ENCODE measurements around the gene HAGH.
A peak's percentile ranks its signal among the peaks of the same experiment; 100 is the strongest.

The HAGH gene

DNA sequence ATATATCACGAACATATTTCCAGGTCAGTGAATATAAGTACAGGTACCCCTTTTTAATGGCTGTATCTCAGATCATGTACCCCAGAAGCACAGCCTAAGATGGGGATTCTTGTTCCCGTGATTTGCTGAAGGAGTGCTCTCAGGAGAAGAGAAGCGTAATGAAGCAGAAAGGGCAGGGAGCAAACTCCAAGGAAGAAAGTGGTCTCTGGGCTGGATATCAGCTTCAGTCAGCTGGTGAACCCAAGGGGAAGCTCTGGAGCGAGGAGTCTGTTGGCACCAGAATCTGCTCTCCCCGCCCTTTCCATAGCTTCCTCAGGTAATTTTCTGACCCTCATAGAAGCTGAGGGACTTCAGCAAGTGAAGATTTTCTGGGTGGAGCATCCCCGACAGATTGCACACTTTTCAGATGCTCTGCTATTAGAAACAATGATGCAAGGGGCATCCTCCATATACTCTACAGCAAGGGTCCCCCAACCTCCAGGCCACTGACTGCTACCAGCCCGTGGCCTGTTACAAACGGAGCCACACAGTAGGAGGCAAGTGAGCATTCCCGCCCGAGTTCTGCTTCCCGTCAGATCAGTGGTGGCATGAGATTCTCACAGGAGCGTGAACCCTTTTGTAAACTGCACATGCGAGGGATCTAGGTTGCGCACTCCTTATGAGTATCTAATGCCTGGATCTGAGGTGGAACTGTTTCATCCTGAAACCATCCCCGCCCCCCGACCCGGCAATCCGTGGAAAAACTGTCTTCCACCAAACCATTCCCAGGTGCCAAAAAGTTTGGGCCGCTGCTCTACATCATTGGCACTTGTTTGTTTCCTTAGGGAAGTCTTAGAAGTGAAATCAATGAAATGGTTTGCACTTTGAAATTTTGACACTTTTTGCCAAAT lies 4.8 kb upstream of the HAGH start:
- DNase-seq = no peak

DNA sequence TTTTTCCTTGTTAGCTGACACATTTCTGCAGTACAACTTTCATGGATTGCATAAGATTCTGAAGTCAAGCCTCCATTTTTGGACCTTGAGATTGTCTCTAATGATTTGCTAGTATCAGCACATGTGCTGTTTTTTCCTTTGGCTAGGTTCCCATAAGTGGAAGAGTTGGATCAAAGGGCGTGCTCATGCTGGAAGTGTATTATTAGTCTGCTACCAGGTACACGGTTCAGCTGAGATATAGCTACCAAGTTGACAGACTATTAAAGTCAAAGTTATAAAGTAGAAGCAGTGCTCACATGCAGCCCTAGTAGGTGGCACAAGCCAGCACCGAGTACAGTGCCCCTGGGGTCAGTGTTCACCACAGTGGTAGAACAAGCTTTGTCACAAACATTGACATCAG lies 3.6 kb upstream of the HAGH start:
- DNase-seq = no peak

DNA sequence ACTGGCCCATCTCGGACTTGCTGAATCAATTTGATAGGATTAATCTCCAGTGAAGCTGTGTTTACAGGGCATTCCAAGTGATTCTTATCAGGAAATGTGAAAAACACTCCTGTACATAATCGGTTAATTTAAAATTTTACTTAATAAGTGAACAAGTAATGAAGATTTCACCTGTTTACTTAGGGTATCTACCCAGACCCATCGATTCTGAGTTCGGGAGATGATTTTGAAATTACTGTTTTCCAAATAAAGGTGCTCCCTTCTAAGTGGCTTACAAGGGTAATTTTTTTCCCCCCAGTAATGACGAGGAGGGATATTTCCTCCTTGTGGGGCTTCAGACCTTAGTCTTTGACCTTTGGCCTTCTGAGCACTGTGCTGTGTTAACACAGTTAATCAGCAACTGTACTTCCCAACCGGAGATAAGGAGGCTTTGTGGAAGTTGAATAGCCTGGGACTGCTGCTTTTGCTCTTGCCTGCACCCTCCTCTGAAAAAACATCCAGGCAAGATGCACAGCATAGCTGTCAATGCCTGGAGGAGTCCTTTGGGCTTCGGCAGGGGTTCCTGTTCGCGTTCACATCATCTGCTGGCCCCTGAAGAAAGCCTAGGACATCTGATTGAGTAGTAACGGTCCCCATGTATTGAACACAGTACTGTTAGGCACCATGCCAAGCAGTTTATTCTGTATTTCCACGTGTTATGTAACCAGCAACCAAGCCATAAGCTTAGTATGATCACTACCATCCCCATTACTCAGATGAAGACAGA lies 2.2 kb upstream of the HAGH start:
- DNase-seq = no peak

DNA sequence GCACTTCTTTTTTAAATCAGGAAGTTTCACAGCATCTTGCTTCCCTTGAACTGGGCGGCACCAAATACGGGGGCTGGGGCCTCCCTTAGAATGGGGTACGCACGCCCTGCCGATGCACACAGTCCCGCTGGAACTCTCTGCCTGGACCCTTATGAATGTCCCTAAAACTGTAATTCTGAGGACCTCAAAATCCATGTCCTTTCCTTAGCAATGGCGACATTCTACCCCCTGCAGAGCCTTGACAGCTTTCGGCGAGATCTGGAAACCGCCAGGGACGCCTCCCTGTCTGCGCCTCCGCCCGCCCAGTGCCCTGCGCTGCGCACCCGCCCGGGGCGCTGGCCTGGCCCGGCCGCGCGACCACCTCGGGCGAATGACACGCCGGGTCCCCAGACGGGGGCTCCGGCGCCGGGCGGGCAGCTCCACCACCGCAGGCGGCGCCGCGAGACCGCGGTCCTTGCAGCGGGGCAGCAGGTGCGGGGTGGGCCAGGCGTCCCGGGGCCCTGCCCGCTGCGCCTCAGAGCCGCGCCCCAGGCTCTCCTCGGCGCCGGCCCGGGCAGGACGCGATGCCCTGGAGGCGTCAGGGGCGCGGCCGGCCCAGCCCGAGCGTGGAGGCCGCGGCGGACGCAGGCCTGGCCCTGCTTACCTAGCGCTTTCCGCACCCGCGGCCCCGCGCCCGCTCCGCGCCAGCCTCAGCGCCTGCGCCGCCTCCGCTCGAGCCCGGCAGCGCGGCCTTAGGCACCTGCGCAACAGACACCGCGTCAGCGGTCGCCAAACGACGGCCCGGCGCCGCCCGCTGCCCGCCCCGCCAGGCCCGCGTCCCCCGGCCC lies 548 bp downstream of the HAGH start:
- DNase-seq = peak; percentile 75

DNA sequence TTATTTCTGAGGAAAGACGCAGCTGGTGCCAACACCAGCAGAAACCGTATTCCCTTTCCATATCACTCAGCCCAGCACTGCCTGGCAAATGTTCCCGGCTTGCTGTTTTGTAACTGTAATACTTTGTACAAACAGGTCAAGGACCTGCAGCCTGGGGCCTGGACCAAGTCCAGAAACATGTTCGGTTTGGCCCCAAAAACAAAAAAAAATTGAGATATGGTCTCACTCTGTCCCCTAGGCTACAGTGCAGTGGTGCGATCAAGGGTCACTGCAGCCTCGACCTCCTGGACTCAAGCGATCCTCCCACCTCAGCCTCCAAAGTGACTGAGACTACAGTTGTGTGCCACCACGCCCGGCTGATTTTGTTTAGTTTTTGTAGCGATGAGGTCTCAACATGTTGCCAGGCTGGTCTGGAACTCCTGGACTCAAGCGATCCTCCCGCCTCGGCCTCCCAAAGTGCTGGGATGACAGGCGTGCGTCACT lies 1.2 kb downstream of the HAGH start:
- no peak for DNase-seq

DNA sequence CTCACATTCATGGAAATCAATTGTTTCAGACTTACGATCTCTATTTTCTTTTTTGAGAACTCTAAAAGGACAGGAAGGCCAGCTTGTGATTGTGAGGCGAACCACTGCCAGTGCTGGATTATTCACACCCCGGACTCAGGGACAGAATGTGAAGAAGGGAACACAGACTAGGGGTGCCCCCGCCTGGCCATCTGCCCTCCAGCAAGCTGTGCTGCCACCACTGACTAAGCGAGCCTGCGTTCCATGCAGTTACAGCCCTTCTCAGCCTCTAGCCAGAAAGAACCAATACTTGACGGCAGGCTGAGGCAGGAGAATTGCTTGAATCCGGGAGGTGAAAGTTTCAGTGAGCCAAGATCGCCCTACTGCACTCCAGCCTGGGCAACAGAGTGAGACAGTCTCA lies 2.8 kb downstream of the HAGH start:
- no peak for DNase-seq

DNA sequence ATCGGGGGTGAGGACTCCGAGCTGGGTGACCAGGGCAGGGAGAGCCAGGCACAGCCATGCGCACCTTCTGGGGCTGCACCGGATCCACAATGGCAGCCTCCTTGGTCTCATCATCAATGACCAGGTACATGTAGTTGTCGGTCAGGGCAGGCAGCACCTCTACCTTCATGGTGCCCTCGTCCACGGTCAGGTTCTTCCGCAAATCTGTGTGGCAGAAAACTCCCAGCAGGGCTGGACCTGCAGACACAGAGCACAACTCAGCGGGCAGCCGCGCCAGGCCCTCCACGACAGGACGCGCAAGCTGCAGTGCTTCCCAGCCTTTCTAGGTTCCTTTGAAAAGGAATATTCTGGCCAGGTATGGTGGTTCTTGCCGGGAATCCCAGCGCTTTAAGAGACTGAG lies 3.8 kb downstream of the HAGH start:
- no peak for DNase-seq

DNA sequence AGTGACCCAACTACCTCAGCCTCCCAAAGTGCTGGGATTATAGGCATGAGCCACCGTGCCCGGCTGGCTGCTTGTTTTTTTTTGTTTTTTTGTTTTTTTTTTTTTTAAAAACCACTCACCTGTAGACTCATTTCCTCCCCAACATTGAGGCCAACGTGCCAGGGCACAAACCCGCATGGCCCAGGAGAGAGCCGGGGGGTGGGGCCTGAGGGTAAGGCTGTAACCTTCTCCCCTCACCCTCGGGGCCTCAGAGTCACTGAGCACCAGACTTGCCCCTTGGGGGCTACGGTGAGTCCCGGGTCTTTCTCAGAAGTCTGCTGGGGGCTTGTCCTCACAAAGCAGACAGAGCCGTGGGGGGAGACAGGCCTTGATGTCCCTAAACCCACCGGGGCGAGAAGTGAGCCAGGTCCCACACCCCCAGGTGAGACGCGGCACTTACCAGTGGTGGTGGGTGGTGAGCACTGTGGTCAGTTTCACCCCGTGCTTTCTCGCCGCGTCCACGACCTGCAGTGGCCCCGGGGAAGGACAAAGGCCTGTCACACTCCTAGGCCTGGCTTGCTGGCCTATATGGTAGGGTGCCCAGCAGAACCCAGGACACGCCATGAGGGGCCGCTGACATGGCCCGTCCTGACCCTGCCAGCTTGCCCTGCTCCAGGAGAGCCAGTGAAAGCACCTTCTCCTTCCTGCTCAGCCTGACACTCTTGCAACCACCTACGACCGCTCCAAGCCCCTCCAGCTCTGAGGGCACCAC lies 4.6 kb downstream of the HAGH start:
- no peak for DNase-seq

DNA sequence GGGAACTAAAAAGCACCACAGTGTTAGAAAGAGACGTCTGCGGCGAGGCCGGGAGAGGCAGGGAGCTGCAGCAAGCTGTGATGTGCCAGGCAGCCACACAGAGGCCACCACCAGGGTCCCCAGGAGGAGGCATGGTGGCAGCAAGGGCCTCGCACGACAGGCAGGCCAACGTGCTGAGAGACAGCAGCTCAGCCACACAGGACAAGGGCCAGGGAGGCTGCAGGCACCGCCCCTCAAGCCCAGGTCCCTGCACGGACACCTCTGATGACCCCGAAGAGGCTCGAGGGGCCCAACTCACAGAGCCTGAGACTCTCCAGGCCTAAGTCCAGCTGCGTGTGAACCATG lies 5.7 kb downstream of the HAGH start:
- no peak for DNase-seq

DNA sequence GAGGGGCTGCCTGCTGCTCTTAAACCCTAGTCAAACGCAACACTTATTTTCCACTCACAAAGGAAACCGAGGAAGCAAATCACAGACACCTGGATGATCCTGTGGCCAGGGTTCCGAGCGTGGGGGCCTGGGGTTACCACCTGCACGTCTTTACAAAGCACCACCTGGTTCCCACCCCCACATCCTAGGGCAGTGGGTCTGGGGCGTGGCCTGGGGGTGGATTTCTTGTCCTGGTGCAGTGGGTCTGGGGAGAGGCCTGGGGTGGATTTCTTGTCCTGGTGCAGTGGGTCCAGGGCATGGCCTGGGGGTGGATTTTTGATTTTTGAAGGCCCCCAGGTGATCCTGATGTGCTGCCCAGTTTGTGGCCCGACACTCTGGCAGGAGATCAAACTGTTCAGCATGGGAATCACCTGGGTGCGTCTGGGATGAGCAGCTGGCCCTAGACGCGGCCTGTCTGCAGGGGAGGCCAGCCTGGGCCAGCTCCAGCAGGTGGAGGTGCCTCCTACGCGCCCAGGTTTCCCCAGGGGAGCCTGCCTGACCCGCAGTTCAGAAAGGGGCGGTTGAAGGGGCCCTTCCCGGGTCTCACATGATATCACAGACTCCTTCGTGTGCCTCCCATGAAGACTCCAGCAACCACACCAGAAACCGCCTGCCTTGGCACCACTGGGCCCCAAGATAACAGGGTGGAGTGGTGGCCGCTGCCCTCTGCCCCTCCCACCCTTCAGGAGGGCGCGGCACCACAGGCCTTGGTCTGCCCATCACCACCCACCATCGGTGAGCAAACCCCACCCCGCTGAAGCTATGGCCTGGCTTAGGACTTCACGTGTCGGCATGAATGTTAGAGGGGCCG lies 6.3 kb downstream of the HAGH start:
- DNase-seq = no peak

DNA sequence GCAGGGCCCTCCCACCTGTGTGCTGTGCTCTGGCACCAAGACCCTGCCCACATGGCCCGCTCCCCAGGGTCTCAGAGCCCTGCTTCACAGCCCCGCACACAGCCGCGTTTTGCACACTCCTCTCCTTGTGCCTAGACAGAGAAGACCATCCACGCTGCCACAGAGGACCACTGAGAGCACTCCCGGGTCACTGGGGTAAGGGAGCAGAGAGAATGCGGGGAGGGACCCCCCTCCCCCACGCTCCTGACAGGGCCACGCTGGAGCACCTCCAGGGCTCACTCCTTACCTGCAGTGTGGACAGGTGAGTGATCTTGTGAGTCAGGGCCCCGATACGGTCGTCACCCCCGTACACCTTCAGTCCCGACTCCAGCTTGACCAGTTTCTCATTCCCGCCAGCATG lies 7.0 kb downstream of the HAGH start:
- DNase-seq = no peak

DNA sequence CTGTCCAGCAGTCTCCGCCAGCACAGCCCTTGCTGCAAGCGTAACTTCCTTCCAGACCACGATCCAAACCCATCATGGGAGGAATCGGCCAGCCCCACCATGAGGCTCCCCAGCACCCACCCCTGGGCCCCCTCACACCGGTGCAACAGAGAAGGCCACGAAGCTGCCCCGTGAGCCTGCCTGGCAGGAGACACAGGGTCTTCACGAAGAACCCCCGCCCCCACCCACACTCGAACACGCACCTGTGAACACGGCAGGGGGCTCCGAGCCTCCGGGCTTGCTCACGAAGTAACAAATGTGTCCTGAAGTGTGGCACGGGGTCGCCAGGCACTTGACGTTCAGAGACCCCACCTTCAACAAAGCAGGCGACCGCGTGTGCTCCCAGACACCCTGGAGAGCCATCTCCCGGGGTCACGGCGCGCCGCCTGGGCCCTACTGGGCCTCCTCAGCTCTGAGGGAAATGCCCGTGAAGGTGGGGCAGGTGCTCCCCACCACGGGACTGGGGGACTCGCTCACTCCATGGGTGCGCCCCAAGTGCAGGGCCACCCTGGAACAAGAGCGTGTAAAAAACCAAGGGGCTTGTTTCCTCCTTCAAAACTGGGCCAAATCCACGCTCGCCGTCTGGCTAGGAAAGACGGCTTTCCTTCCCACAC lies 7.6 kb downstream of the HAGH start:
- DNase-seq = no peak

DNA sequence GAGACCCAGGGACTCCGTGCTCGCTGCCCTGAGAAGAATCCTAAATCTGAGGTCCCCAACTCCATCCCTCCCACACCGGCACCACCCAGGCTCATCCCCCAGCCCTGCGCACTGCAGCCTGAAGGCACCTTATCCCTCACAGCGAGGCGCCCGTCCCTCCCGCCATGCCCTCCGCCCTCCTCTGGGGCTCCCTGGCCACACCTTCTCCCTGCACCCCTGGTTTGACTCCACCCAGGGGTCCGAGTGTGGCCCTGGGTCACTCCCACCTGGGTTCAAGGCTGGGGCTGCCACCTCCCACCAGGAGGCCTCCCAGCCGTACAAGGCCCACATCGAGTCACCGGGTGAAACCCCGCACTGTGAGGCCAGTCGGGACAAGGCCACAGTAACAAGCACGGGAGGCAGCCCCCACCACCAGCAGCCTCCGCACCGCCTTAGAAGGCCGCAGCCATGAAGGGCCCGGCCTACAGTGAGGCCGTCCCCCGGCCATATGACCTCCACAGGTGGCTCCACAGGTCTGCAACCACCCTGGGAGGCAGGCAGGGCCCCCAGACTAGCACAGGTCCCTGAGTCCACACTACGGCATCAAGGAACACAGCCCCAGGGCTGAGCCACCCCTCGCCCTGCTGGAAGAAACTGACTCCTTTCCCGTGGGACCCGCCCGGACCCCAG lies 8.3 kb downstream of the HAGH start:
- no peak for DNase-seq

DNA sequence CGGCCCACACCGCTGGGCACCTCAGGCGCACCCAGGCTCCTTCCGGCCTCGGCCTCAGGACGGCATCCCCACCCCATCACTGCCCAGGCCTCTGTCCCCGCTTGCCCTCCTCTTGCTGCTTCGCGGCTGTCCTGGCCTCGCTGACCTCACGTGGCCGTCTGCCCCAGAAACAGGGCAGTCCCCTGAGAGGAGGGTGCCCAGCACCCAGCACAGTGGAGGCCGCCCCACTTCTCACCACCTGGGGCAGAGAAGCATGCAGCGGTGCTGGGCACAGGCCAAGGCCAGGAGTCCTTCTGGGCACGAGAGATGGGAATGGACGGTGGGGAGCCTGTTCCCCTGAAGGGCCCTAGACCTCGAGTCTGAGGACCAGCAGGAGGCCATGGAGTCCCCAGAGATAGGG lies 8.9 kb downstream of the HAGH start:
- DNase-seq = no peak

DNA sequence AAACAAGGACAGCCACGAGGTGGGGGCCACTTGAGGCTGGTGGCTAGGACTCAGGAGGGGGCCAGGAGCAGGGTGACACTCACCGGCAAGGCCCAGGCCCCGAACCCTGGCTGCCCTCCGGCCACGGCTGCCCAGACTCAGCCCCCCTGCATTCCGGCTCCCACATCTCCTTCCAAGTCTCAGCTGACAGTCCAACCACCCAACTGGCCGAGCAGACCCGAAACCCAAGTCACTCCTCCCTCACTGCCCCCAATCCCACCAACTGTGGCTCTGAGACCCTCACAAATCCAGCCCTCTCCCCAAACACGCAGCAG lies 9.4 kb downstream of the HAGH start:
- DNase-seq = no peak

DNA sequence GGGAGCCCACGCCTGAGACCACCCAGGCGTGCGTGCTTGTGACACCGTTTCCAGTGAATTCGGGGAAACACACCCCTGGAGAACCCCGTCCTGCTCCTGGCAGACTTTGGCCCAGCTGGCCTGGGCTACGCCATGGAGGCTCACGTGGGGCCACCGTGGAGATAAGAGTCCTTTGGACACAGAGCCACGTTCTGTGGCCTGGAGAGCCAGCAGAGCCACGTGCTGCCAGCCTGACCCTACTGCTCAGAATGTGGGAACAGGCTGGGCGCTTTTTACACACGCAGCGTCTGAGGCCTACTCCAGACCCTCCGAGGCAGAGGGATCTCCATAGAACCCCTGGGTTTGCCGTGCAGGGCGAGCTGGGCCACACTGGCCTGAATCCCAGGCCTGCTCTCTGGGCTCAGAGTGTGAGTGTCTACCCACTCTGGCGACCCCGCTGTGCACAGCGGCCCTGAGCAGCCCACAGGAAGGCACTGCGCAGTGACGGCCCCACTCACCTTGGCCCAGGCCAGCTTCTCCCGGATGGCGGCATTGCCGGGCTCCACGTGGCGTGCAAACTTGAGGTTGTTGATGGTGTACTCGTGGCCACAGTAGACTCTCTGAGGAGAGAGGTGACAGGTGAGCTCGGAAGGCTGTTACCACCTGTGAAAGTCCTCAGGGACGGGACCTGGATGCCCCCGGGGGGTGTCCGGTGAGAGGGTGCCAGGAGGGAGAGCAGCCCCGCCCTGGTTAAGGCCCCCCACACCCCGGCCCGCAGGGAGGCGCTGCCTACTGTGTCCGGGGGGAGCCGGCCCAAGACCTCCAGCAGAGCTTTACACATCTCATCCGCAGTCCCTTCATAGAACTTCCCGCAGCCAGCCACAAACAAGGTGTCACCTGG lies 10.0 kb downstream of the HAGH start:
- no peak for DNase-seq

DNA sequence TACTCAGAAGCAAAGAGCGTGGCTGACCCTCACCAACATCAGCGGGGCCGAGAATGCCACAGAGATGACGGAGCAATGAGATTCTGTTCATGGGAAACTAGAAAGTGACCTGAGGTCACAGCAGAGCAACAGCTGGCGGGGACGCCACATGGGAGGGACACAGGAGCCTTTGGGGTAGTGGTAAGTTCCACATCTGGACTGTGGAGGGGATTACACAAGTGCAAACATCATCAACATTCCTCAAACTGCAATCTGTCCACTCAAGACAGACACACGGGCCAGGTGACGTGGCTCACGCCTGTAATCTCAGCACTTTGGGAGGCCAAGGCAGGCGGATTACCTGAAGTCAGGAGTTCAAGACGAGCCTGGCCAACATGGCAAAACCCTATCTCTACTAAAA lies 11.2 kb downstream of the HAGH start:
- DNase-seq = no peak

DNA sequence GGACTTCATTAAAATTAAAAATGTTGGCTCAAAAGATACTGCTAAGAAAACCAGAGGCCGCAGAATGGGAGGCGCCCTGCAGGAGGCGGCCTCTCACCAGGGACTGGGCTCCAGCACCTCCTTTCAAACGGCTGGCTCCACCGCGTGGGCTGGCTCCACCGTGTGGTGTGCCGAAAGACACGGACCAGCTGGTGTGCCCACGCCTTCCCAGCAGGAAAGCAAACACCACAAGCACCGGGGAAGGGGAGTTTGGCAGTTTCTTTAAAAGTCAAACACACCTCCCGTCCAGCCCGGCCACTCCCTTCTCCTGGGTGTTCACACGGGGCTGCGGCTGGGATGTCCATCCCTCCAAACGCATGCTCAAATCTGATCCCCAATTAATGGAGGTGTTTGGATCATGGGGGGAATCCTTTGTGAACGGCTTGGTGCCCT lies 13.9 kb downstream of the HAGH start:
- peak; percentile 43 for DNase-seq

DNA sequence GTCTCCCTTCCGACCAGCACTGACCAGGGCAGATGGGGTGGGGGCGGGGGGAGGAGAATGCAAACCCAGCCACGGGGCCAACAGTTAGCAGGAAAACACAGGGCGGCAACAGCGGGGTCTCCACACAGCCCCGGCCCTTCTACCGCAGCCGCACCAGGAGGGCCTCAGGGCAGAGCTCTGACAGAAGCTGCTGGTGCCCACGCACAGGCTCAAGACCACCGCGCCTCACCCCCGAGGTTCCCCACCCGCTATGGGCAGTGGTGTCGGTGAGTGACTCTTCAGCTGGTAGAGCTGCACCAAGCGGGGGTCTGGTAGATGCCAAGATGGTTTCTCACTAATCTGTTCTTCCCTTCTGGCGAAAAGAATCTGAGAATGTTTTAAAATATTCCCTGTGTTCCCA lies 16.1 kb downstream of the HAGH start:
- DNase-seq = no peak

DNA sequence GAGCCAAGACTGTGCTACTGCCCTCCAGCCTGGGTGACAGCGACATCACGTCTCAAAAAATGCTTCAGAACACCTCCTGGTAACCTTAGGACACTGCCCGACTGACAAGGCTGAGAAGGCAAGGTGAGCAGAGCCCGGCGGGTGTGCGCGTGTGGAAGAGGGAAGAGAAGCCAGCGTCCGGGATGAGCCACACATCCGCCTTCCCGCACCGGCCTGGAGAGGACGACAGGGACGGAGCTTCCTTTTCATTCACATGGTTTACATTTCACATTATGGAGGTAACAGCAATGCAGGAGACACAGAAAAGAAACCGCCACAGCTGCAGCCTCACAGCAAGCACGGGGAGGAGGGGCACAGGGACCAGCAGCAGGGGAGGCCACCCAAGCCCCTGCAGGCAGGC lies 16.5 kb downstream of the HAGH start:
- DNase-seq = no peak

Measured in activated naive CD4-positive, alpha-beta T cell treated with Interleukin-2 at 50 U/mL for 16 hours (primary cell).